HG02885 (cell line): ENCODE data around the gene GRAP2.

Source experiments
- ATAC-seq: cut with Tn5 transposase; IDR thresholded peaks from one replicate; pipeline ENCODE4 v1.9.1; 2021; ENCODE audit warnings: mild to moderate bottlenecking; ENCODE audit not compliant: unreplicated experiment, poor library complexity

Gene GRAP2

DNA sequence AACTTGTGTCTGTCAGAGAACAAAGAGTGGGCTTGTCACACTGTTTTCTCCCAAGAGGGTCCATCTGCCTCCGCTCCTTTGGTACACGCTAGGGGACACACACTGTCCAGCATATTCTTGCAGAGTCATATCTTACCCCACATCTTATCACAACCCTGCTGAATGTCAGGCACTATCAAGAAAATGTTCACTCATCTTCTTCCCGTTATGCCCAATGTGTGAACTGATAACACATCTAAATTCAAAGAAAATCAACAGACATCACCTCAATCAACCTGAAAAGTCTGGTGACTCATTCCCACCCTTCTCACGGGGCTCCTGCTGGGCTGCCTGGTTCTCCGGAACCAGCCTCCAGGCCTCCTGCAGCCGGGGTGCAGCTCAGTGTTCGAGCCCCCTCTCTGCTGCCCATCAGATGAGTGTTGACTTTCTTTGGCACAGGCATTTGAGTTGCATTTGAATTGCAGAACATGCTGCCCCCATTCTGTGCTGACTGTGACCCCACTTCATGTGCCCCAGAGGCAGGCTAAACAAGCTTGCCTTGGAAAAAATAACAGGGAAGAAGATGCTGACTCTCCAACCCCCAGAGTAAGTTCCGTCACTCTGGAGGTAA lies 19.4 kb downstream of the GRAP2 start:
- no peak for ATAC-seq

DNA sequence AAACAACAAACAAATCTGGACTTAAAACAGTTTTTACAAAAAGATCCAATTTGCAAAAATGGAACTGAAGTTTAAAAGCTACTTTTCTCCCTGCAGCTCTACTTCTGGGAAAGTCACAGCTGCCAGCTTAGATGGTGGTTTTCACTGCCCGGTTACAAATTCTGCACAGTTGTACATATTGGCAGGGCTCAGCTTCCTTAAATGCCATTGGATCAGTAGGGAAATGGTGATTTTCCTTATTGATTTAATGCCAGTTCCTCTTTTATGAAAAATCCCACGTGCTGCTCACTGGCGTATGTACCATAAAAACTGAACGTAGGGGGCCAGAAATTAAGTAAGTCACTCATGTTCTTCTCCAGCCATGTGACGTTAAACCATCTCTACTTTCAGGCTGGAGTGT lies 22.8 kb downstream of the GRAP2 start:
- ATAC-seq, result no peak

DNA sequence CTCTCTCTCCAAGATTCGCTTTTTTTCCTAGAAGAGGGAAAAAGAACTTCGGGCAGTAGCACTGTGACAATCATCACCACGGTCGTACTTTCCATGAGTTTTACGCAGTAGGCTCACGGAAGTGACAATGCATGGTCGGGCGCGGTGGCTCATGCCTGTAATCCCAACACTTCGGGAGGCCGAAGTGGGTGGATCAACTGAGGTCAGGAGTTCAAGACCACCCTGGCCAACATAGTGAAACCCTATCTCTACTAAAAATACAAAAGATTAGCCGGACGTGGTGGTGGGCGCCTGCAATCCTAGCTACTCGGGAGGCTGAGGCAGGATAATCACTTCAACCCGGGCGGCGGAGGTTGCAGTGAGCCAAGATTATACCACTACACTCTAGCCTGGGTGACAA lies 23.4 kb downstream of the GRAP2 start:
- ATAC-seq, result no peak

DNA sequence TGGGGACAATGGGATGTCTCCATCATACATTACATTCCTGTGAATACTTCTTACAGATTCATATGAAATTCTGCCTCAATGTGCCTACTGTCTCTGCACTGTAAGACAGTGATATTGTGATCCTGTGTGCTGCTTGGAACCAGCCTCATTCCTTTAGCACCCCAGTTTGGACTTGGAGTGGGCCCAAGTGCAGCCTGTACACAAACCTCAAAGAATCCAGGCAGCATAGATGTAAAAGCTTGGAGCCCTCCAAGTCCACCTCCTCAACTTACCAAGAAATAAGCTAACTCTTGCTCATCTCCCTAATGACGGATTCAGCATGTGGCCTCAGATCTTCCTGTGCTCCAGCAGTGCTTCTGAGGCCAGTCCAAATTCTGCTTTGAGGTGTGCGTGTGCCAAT lies 24.4 kb downstream of the GRAP2 start:
- ATAC-seq, result no peak

DNA sequence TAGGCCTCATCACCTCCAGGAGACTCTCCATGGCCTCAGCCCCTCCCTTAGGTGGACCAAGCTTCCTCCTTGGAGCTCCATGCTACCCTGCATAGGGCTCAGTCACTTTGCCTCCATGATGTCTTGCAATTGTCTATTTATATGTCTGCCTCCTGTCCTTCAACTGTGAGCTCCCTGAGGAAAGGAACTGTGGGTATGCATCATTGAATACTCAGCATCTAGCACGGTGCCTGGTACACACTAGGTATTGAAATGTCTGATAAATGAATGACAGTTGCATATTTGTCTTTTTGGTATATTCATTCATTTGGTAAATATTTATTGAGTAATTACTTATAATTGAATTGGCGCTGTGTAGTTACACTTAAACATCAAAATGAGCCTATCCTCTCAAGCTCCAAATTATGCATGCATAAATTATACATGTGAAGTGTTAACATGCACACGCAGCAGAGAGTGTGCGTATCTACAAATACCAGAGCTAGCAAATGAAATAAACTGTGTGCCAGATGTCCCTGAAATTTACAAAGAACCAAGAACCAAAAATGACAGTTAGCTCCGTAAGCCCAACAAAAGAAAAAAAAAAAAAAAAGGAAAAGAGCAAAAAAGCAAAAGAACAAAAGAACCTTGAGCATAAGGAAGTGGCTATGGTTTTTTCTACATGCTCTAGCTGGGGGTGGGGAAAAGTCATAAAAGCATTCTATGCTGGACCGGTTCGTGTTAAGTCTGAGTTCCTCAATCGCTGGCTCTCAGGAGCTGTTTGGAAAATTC lies 25.2 kb downstream of the GRAP2 start:
- no peak for ATAC-seq

DNA sequence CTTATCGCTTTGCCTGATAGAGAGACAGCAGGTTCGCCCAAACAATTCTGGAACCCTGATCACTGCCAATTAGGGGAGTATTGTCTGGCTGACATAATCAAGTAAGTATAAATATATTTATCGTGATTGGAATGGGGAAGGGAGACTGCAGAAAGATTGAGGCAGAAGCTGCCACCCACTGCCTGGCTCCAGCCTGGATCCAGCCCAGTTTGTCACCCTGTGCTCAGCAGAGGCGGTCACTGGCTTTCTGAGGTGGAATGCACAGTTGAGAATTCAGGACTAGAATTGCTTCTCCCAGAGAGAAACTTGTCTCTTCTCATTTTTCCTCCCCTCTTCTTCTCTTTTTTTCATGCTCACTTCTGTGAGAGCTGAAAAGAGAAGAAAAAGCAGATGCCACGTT lies 25.9 kb downstream of the GRAP2 start:
- ATAC-seq, result no peak

DNA sequence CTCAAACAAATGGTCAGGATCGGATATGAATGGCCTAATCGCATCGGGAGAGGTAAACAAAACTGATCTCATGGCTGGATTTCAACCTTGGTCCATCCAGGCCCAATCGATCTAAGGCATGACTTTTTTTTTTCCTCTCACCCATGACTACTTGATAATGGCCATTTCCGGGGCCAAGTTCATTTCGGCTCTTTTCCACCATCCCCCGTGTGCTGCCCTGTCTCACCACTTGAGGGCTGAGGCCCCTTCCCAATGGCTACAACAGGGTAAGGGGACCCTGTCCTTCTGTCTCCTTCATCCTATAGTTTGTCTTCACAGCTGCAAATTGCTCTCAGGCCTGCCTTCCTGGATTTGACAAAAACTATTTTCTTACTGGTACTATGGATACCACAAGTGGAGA lies 26.7 kb downstream of the GRAP2 start:
- no peak for ATAC-seq

DNA sequence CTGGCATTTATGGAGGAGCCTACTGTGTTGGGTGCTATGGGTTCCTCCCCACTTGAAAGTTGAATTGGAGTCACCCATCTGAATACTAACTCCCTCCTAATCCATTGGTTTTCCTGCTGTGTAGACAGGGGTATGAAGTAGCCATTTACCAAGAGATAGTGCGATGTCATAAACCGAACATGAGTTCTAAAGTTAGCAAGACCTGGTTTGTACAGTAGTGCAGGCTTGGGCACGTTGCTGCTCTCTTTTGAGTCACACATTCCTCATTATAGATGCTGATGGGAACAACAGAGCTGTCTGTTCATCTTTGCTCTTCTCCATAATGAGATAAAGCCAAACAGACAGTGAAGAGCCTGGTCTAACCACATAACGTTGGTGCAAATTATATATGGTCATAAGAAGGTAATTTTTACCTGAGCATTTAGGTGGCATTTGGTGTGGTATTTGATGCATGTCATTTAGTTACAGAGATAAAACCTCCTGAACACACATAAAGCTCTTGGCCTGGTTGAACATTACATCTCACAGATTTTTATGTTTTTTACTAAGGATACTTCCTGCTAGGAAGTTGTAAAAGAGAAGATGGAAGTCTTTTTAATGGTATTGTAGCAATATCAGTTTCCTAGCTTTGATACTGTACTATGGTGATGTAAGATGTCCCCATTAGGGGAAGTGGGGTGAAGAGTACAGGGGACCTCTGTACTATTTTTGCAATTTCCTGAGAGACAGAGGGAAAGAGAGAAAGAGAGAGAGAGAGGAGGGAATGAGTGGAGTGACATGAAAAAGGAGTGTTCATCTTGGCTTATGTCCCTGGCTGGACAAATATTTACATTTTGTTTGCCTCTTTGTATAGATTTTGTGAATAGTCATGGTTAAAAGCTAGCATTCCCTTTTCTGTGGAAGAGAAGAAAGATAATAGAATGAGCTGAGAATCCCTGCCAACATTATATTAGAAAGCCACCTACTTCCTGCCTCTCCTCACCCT lies 27.9 kb downstream of the GRAP2 start:
- no peak for ATAC-seq

DNA sequence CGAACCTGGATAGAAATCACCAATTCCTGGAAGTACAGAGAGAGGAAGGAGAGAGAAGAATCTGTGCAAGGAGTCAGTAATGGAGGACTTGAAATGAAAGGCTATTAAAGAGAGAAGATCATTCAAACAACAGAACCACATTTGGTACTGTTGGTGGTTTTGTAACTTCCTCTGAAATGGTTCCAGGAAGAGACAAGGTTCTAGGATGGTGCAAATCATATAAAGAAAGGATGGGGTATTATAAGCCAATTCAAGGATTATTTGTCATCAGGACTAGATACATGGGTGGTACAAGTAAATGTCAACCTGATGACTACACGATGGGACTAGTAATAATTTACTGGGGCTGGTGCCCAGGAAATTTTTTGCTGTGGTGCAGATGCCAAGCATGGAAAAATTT lies 30.4 kb downstream of the GRAP2 start:
- no peak for ATAC-seq

DNA sequence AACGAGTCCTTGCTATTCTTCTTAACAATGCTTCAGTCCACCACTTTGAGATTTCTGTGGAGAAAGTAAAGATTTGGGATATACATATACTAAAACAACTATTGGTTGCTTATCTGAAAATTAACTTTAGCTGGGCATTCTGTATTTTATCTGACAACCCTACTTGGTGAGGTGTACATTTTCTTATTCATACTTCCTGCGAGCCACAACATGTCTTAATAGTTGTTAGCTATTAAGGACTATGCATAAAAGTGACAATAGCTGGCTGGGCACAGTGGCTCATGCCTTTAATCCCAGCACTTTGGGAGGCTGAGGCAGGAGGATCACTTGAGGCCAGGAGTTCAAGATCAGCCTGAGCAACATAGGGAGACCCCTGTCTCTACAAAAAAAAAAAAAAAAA lies 31.3 kb downstream of the GRAP2 start:
- ATAC-seq, result no peak

DNA sequence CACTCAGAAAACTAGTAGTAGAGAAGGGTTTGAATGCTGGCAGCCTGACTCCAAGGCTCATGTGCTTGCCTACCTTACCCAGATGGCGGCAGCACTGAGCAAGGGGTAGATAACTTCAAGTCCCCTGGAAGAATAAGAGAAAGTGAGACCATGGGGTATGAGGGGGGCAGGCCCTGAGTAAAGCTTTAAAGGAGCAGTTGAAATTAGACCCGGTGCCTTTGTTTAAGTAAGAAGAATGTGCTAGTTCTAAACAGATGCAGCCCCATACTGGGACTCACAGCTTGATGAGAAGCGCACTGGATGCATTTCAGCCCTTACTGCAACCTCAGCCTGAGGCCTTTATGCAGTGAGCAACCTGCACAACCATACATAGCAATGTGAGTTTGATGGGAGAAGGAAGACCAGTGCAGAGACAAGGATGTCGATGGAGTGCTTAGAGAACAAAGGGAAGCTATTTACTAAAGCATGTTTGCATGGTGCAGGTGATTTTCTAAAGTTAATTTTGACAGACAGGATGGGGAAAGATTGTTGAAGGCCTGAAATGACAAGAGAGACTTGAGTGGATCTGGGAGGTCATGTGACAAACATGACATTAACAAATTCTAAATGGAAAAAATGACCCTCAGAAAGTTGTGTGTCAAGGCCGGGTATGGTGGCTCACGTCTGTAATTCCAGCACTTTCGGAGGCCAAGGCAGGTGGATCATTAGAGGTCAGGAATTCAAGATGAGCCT lies 32.2 kb downstream of the GRAP2 start:
- no peak for ATAC-seq

DNA sequence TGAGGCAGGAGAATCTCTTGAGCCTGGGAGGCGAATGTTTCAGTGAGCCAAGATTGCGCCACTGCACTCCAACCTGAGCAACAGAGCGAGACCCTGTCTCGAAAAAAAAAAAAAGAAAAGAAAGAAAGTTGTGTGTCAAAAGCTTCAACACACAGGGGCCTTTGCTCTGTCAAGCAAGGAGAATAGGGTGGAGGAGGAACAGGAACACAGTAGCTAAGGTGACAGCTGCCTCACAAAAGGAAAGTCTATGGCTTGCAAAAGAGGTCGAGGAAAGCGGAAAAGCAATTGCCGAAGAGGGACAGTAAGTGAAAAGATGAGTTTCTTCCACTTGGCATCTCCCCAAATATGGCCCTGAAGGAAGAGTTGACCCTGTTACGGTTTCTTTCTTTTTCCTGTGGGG lies 32.9 kb downstream of the GRAP2 start:
- no peak for ATAC-seq

DNA sequence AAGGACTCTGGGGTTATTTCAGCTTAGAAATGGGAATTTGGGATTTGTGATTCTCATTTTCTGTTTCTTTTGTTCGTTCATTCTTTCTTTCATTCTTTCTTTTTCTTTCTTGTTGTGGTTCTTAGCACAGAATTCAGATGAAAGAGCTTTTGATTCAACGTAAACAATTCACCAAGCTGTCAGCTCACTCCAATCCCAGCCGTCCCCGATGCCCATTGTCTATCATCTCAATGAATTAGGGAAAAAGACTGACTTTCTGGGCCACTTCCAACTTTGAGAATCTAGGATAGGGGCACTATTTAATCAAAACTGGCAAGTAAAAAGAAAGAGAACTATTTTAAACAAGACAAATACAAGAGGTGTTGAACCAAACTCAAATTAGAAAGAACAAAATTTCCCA lies 34.2 kb downstream of the GRAP2 start:
- no peak for ATAC-seq

DNA sequence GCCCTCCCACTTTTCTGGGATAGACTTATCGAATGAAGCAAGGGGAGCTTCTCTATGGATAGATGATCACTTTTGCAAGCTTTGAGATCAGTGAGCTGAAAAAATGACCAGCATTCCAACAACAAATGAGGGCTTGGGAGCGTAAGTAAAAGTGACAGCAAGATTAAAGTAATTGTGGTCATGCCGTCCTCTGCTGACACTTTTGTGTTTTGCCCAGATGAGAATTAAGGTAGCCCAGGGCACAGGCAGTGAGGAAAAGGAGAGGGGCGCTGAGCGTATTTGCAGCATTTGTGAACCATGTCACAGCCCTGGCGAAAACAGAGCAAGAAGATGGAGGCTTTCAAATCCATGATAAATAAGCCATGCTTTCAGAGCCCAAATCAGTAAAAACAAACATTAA lies 34.7 kb downstream of the GRAP2 start:
- no peak for ATAC-seq

DNA sequence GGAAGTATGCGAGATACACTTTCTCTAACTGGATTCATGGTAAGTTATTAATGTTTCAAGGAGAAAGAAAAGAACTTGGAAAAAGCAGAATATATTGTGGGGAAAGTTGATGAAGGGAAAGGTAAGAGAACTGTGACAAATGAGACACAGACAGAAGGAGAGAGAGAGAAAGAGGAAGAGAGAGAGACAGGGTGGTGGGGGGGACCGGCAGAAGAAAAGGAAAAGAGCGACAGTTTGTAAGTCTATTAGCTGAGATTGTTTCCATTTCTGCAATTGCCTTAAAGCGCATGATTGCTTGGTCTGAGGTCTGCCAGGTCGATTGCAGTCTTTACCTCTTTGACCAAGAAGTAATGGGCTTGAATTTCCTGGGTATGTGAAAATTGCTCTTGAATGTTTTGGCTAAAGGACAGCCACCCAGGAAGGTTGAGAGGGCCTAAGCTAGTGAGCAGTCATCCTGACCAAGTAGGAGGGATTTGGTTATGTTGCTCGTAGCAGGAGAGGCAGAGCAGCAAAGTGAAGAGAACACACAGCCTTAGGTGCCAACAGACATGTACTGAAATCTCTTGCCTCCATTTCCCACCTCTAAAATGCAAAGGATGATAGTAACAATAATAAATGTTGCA lies 35.8 kb downstream of the GRAP2 start:
- ATAC-seq, result no peak

DNA sequence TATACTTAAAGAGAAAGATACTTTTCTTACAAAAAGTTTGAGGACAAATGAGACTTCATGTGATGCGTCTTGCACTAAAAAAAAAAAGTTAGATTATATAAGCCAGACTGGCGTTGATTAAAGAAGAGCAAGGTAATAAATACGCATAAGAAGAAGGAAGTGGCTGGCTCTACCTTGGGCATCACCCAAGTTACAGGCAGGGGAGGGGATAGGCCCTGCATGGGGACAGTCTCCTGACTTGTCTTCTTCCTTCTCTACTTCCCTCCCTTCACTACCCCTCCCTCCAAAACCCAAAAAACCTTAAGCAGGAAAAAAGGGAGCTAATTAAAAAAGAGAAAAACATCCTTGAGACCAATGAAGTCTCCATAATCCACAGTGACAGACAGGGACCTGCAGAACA lies 37.0 kb downstream of the GRAP2 start:
- ATAC-seq, result no peak

DNA sequence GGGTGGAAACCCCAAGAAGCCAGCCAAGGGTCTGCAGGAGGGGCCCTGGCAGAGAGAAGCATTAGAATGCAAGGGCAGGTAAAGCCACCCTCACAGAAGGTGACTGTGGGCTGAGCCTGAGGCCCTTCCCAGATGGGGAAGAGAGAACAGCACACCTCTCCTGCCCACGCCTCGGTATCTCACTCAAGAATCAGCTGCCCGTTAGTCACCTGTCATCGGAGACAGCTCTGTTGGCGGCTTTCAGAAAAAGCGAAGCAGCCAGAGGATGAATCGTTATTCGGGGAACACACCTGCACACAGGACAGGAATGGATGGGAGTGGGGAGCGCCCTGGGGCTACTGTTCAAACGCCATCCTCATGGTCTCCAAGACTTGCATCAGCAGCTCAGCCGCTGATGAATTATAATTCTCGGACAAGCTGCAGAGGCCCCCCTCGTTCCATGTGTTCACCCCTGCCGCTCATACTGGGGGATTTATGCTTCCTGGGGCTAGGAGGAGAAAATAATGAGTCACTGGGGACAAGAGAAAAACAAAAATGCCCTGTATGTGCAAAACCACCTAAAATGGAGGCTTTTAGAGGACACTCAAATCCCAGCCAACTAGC lies 37.7 kb downstream of the GRAP2 start:
- ATAC-seq, result no peak

DNA sequence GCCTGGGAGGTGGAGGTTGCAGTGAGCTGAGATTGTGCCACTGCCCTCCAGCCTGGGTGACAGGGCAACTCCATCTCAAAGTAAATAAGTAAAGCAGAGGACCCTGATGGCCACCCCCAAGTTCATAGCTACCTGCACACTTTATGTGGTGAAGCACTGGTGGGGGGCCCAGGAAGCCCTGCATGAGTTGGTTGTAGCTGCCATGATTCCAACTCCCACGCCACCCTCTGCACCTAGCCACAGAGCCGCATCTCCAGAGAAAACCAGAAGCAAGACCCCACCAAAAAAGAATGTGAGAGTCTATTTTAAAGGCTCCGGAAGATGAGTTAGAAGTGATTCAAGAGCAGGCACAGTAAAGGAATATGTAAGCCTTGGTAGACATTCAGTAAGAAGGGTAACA lies 38.9 kb downstream of the GRAP2 start:
- ATAC-seq, result no peak

DNA sequence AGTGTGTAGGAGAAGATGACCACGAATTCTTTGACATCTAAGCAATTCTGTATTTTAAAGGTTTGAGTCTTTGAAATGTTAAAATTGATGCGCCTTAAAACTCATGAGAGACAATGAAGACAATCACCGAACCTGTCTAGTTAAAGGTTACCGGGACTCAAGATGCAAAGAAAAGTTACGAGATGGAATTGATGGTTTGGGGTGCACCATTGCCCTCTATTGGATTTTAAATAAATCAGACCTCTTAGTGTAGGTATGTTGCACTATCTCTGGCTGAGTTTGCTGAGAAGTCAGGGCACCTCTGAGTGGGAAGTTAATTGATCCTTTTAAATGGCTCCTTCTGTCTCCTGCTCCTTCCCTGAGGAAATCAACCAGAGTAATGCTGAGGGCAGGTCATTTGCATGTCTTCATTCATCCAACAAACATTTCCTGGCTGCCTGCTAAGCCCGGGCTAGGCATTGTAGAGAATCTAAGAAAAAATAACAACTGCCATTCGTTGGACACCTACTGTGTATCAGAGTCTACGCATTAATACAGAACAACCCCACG lies 39.9 kb downstream of the GRAP2 start:
- no peak for ATAC-seq
